Activated T-cell treated with anti-CD3 and anti-CD28 coated beads for 1 hour (primary cell): ENCODE results near the gene HS3ST4.
"Not testable (repeated sequence)": the region's sequence is repeated elsewhere in the genome, so short reads cannot be mapped to it uniquely, and the experiment has no call there.

Experiments used
- DNase-seq: peaks from one replicate; pipeline ENCODE4 v3.0.0-alpha.2; 2020; ENCODE audit warnings: low read depth

The HS3ST4 gene

DNA sequence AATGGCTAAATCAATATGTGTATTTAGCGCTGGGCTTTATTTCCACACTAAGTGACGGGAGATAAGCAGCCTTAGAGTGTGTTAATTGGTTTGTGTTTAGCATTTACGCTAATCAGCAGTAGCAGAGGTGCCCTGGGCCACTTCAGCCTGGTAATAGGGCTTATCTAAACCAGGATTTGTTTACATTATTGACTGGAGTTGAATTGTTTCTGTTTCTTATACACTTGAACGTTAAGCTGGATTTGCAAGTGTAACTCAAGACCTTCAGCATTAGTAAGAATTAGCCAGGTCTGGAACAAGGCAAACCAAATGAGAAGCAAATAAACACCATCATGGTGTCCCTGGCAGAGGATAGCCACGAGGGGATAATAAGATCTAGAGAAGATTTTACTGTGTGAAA, 313.6 kb downstream of the HS3ST4 start:
- DNase-seq, result no peak

DNA sequence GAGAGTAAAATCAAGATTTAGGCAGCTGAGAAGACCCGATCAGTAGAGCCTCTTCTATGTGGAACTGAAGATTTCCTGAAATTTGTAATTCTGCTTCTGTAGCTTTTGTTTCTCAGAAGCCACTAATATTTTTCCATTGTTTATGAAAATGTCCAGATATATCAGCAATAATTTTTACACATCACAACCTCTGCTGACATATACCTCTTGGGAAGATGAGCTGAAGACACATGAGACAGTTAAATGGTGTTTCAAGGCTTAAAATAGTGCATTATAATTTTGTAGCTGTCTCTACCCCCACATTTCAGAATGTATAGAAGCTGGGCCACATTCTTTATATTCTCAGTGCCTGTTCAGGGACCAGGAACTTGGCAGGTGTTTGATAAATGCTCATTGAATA, 320.6 kb downstream of the HS3ST4 start:
- DNase-seq, result no peak

DNA sequence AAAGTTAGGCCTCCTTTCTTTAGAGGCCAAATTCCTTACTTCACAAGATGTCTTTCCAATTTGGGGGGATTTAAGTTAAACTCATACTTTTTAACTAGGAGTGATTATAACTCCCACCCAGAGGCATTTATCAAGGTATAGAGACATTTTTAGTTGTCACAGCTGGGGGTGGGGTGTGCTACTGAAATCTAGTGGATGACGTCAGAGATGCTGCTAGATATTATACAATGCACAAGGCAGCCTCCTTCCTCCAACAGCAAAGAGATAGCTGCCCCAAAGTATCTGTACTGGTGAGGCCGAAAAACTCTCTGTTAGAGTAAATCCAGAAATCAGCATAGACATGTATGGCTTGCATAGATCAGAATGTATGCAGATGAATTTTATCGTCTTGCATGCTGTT, 324.0 kb downstream of the HS3ST4 start:
- DNase-seq, result no peak

DNA sequence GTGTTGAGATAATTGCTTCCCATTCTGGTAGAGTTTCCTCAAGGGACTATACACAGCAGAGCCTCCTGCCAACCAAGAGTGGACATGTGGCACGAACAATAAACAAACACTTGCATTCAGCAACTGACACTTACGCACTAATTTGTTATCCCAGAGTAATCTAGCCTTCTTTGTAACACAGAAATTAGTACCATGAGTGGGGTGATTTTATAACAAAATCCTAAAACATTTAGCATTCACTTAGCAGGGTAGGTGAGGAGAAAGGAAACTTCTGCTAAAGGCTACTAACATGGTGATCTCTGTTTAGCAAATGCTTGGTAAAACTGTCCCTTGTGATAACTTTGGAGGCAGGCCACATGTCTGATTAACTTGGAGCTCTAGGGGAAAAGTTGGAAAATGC, 325.2 kb downstream of the HS3ST4 start:
- no peak for DNase-seq

DNA sequence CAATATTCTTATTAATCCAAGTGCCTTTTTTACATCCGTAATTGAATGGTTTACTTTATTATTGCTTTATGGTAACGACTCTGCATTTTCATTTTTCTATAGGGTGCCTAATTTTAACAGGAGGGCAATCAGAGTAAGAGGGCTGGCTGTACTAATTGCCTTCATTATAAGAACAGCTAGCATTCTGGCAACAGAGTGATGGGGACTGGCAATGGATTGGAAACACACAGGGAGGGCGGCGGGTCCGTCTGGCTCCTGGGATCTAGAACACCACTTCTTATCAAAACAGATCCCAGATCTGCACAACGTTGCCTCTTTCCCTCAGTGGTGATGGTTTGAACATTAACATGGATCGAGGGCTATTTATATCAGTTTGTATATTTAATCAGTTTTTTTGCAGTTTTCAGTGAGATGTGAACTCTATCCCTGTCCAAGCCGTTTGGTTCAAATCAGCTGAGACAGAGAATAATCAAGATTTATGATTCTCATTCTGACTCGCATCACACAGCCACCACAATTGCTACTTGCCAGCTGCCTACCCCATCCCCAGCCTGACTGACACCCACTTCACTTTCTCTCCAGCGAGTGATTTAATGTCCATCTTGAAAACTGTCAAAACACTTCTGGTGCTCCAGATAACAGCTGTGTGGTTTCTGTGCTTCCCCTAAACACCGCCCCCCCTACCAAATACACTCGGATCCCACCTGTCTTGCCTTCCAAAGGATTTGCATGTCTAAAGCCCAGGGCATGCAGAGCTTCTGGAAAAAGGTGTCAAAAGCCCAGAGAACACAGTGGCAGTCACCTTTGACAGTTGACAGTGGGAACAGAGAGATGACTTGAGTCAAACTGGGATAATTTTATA, 327.9 kb downstream of the HS3ST4 start:
- DNase-seq, result no peak

DNA sequence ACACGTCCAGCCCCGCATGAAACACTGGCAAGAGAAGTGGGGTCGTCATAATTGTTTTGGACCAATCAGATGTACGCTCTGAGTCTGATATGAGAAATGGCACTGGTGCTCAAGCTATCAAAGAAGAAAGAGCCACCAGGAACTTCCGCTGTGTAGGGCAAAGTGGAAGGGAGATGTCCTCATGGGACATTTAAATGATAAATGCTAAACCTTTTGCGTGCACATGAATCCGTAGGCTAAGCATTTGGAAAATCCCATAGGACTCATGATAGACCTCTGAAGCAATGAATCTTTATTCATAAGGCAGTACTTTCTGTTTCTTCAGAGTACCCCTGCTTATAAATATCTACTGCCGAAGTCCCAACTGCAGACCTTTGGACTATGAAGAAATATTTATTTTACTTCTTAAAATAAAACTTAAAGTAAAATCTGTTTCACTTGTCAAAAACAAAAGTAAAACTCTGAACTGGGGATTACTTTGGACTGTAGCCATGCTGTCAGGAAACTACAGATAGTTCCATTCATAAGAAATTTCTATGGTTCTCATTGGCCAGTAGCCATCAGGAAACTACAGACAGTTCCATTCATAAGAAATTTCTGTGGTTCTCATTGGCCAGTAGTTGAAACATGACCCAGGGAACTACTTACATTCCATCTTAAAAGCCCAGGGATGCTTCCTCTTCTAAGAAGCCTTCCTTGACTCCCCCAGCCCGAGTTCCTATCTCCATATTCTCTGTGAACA, 335.1 kb downstream of the HS3ST4 start:
- DNase-seq, result no peak

DNA sequence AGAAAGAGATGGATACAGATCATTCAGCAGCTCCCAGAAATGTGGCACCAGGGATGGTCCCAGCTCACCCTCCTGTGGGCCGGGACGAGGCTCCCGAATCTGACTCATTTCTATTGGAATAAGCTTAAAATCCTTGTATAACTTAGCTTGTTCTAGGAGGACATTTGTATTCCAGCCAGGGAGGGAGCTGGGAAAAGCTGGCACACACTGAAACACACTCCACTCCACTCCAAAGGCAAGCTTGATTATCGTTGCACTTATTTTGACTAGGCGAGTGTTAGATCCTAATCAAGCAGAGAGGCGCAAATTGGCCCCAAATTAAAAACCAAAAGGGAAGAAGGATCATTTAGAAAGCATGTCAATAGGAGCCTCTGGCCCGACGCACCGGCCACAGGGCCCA, 339.5 kb downstream of the HS3ST4 start:
- no peak for DNase-seq

DNA sequence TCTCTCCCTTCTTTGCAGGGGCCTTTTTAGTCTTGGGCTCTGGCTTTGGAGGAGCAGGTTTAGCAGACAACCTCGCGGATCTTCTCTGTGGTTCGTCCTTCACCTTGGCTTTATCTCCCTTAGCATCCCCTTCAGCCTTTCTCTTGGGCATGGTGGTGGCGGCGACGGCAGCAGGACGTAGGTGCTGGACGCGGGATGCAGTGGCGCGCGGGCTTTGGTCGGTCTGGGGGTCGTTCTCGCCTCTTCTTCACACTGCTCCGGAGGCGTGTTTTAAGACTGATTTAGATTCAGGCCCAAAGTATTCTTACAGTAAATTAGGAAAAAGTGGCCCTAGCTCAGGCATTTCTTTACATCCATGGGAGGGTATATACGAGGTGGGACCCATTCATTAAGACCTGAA, 340.9 kb downstream of the HS3ST4 start:
- not testable (repeated sequence) for DNase-seq

DNA sequence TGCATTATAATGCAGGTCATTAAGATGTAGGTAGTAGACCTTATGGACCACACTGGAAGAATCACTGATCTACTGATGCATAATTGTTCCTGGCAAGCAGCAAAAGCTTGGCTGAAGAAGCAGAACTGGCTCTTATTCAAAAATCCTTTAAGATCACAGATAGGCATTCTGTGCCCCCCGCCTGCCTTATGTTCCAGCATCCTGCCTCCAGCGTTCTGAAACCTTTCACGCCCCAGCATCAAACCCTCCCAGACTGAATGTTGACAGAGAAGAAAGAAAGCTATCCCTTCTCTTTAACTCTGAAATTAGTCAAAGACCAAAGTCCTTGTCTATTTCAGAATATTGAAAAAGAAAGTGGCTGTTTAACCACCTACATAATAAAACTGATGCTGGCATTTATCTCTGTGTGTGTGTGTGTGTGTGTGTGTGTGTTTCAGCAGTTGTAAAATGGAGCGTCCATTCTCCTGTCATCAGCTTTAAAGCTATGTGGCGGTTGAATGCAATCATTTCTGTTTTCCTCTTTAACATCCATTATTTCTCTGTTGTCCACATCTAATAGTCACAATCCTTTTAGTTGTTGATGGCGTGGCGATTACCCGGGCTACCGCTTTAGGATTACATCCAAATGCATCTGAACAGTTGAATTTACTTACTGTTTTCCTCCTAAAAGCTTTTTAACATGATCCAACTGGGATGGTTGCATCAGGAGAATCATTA, 350.4 kb downstream of the HS3ST4 start:
- no peak for DNase-seq

DNA sequence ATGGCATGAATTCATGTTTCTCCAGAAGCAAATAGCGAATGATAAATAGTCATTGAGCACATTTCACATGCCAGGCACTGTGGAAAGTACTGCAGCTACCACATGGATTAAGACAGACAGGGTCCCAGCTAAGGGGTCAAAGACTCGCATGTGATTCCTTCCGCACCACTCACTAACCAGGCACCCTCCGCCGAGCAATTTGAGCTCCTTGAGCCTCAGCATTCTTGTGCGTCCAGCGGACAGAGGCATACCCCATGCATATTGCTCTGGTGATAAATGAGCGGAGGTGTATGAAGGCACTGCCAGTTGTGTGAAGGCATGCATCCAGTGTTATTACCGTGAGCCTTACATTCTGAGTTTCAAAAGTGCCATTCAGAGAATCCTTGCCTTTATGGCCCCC, 358.7 kb downstream of the HS3ST4 start:
- DNase-seq, result no peak

DNA sequence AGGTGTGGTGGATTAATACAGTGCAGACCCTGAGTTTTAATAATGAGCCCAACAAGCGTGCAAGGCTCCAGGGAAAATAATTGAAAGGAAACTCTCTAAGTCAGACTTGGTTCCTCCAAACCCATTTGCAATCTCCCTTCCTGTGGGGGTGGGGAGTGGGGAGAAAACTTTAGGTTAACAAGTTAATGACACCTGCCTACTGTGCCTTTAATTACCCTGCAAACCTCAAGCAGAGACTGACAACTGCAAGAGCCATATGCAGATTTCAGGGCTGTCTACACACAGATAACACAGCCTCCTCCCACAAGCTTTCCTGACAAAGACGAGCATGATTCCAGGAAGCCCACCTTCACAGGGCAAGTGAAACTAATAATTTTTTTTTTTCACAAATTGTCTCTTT, 359.3 kb downstream of the HS3ST4 start:
- DNase-seq, result no peak

DNA sequence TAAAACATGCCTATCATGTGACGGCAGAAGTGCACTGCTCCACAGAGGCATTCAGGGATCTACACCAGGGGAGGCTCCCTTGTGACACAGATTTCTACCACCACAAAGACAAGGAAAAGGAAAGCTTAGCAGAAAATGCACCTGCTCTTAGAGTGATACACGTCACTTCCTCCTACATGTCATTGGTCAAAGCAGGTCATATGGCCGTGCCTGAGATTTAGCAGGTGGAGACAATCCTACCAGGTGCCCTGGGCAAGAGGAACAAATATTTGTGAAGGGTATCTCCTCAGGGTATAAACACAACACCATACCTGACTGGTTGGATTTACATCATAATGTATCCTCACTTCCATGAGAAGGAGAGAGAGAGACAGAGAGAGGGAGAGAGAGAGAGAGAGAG, 362.1 kb downstream of the HS3ST4 start:
- DNase-seq, result no peak

DNA sequence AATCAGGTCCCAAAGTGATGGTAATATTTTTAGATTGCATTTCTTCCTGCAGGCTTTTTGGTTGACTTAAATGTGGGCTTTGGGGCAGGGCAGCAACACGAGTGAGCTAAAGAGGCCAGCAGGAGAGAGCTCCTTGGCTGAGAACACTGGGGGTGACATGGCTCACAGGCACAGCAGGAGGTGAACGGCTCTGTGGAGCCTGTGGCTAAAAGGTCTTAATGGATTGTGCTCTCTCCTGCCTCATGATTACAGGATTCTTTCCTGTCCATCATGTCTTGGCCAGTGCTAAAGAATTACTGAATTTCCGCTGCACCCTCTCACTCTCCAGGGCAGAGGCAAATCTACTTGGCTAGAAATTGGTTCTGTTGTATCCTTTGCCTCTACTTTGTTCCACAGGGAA, 366.6 kb downstream of the HS3ST4 start:
- DNase-seq, result no peak

DNA sequence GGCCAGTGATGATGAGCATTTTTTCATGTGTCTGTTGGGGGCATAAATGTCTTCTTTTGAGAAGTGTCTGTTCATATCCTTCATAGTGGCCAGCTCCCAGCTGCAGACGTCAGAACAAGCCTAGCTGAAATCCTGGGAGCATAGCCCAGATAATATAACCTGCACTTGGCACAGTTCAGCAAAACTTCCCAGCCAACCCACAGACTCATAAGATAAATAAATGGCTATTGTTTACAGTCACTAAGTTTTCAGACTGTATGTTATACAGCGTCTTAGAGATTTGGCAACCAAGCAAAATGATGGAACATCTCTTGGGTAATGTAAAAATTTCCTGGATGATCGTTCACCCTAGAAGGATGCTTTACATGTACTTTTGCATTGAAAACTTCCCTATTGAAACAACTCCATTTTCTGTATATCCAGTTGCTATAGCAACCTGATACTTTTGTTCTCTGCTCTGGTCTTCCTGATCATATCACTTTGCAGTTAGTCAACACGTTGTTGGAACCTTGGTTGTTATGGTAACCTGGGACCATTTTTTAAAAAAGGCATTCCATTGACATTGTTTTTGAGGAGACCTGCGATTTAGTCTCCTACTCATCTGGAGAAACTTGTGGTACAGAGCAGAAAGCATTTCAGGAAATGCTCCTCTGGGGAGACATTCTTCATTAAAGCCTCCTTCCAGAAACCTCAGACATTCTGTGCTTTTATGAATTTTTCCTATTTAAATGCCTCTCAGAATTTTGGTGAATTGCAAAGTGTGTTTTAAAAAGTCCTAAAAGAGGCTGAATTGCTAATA, 378.7 kb downstream of the HS3ST4 start:
- no peak for DNase-seq

DNA sequence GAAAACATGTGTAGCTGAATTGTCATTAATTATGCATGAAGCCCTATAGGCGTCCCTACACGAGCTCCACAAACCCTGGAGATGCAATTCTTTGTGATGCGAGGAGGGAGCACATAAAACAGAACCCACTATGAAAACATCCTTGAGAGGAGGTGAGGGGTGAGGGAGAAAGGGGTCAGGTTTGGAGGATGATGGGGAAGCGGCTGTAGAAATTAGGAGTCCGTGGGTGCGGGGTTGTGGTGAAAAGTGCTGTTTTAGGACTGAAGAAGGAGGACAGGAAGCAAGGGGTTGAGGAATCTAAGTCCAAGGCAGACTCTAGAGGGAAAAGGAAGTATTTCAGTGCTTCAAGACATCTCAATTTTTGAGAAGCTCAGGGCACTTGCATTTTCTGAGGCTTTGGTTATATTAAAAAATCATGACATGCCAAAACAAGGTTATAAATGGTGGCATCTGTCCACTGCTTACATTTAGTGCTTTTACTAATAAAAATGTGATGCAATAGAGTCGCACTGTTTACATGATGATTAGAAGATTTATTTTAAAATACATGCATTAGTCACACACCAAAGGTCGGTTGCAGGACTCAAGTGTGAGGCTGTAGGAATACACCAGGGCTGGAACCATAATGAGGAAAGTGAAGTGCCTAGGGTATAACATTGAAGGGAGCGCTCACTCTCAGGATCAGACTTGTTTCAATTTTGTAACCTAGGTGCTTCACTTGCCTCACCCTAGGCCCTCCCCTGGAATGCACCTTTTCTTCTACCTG, 379.5 kb downstream of the HS3ST4 start:
- no peak for DNase-seq

DNA sequence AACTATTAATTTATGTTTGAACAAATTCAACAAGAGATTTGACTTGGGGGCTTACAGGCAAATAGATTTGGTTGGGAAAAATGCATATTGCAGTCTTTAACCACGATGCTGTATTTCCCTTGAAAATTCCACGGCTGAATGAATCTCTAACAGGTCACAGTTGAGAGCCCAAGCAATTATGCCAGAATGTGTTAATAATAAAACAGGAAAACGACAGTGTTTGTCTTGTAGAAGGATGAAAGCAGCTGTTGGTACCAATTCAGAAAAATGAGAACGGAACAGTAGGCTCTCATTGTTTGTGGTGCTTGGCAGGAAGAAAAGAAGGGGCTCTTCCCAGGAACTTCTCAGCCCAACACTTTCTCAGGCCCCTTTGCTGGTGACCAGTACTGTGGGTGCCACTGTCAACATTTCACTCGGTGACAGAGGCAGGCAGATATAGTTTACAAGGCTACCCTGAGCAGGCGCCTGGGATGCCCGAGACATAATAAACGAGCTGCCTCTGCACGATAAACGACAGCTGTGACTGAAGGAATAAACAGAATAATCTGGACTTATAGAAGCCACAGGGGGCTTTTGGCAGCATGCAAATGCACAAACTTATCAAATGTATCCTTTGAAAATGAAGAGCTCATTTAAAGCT, 387.1 kb downstream of the HS3ST4 start:
- DNase-seq, result no peak

DNA sequence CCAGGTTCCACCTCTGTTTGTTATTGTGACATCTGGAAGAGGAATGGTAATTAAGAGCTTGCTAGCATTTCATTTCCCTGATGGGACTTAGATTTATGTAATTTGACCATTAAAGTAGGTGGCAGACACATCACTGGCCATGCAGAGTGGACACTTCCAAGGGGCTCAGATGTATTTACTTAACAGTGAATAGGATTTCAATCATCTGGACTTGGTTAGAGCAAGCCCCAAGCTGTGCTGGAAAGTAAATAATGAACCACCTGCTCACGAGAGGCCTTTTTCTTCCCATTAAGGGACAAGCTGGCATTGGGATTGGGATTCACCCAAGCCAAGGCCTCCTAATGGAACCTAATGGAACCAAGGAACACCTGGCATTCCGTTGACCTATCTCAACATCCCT, 395.3 kb downstream of the HS3ST4 start:
- DNase-seq, result no peak

DNA sequence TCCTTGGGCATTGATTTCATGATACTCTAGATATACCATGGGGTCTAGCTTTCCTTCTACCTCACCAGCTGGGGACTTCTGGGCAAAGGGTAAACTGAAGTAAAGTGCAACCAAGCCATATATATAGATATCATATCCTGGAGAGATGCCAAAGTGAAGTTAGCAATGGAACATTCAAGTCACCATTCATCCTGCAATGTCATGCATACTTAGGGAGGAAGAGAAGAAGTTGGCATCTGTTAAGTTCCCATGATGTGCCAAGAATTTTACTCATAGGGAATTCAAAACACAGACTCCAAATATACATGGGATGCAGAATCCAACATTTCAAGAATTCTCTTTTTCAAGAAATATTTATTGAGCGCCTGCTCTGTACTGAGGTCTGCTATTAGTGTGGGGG, 399.8 kb downstream of the HS3ST4 start:
- no peak for DNase-seq

DNA sequence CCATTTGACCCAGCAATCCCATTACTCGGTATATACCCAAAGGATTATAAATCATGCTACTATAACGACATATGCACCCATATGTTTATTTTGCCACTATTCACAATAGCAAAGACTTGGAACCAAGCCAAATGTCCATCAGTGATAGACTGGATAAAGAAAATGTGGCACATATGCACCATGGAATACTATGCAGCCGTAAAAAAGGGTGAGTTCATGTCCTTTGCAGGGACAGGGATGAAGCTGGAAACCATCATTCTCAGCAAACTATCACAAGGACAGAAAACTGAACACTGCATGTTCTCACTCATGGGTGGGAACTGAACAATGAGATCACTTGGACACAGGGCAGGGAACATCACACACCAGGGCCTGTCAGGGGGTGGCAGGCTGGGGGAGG, 406.4 kb downstream of the HS3ST4 start:
- not testable (repeated sequence) for DNase-seq

DNA sequence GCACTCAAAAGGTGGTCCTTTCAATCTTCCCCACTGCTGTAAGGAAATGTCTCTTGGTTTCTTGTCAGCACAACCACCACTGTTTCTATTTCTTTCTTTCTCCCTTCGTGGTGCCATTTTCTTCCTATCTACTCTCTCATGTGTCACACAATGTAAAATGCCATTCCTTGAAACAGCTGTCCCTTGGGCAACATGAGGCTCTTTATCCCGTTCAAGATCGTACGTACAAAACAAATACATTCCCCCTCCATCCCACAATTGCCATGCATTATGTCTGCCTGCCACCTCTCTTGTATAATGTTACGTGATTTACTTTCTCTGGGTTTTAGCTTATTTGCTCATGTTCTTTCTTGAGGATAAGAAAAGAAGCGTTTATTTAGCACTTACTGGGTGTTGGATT, 410.6 kb downstream of the HS3ST4 start:
- DNase-seq, result no peak
